Duodenal mucosa (tissue), 2 donors: ENCODE results near the gene PPARG.

Experiments used
- H3K27ac ChIP-seq: one replicate; pipeline ENCODE4 v1.7.0; 2013; ENCODE audit warnings: low read depth, low read length
- H3K27me3 ChIP-seq, 2 donors: one replicate each; pipeline ENCODE4 v1.7.0; 2013; ENCODE audit warnings: low read length in 2 of 2, control low read depth in 1 of 2; ENCODE audit not compliant: insufficient read depth in 2 of 2, control insufficient read depth in 1 of 2
- H3K36me3 ChIP-seq, 2 donors: one replicate each; pipeline ENCODE4 v1.7.0; 2013; ENCODE audit warnings: low read length in 2 of 2, control low read depth in 1 of 2; ENCODE audit not compliant: insufficient read depth in 2 of 2, control insufficient read depth in 1 of 2
- H3K4me1 ChIP-seq, 2 donors: one replicate each; pipeline ENCODE4 v1.7.0; 2013; ENCODE audit warnings: low read length in 2 of 2, control low read depth in 1 of 2; ENCODE audit not compliant: insufficient read depth in 2 of 2, control insufficient read depth in 1 of 2
- H3K4me3 ChIP-seq, 2 donors: one replicate each; pipeline ENCODE4 v1.7.0; 2013; ENCODE audit warnings: low read length in 2 of 2, low read depth in 1 of 2
- H3K9ac ChIP-seq, 2 donors: one replicate each; pipeline ENCODE4 v1.7.0; 2013; ENCODE audit warnings: low read length in 2 of 2, low read depth in 1 of 2
- H3K9me3 ChIP-seq, 2 donors: one replicate each; pipeline ENCODE4 v1.7.0; 2013; ENCODE audit warnings: low read length in 2 of 2, control low read depth in 1 of 2; ENCODE audit not compliant: control insufficient read depth in 1 of 2

The PPARG gene

GRCh38 chr3:12288182-12289129, at the start of gene PPARG:
Gene PPARG, plus strand, starts transcription at chr3:12289070. Its CDS starts 90,642 bp downstream, at chr3:12379712.
- no peaks in the 10 kb centered on the region for H3K9me3 ChIP-seq
- H3K36me3 ChIP-seq, result no peaks in the 10 kb centered on the region
- H3K27me3 ChIP-seq, result peaks cover 5 to 8% of the 10 kb centered on the region in 2 donors
- peak within 1 kb of the TSS; percentile 87 for H3K9ac ChIP-seq
- H3K27ac ChIP-seq, result peak within 1 kb of the TSS; percentile 91
- H3K4me1 ChIP-seq, result peaks cover 8 to 14% of the 10 kb centered on the region in 2 donors
- peak within 1 kb of the TSS; percentile 86 to 87 for H3K4me3 ChIP-seq

- Histone ChIP-seq H3K4me3 (no peak overlapping the region), H3K9me3 (no peaks in the 10 kb centered on the region), H3K27ac (no peak overlapping the region), H3K9ac (no peak overlapping the region), H3K27me3 (no peaks in the 10 kb centered on the region), H3K4me1 (peaks cover 8 to 13% of the 10 kb centered on the region in 2 donors), H3K36me3 (no peaks in the 10 kb centered on the region)
These were observed 49.6 kb upstream of the PPARG start for GRCh38 chr3:12239301-12239700.

GRCh38 chr3:12242772-12243171, 46.1 kb upstream of the PPARG start:
- Histone ChIP-seq H3K27me3 (no peaks in the 10 kb centered on the region), H3K4me1 (no peaks in the 10 kb centered on the region), H3K27ac (no peak overlapping the region), H3K9me3 (no peaks in the 10 kb centered on the region), H3K36me3 (no peaks in the 10 kb centered on the region), H3K9ac (no peak overlapping the region), H3K4me3 (no peak overlapping the region)

- Histone ChIP-seq H3K4me1 (no peaks in the 10 kb centered on the region), H3K9ac (no peak overlapping the region), H3K9me3 (peaks cover 0 to 5% of the 10 kb centered on the region in 2 donors)
These were observed 42.2 kb upstream of the PPARG start for GRCh38 chr3:12246497-12247163.

GRCh38 chr3:12247411-12247810, 41.5 kb upstream of the PPARG start:
- H3K27me3 ChIP-seq, result no peaks in the 10 kb centered on the region
- H3K27ac ChIP-seq, result no peak overlapping the region
- H3K4me1 ChIP-seq, result no peaks in the 10 kb centered on the region
- H3K4me3 ChIP-seq, result no peak overlapping the region
- no peak overlapping the region for H3K9ac ChIP-seq
- H3K9me3 ChIP-seq, result peaks cover 0 to 5% of the 10 kb centered on the region in 2 donors
- no peaks in the 10 kb centered on the region for H3K36me3 ChIP-seq

More at GRCh38 chr3:12246497-12247163, 42.2 kb upstream of the PPARG start:
- no peak overlapping the region for H3K4me3 ChIP-seq
- H3K36me3 ChIP-seq, result no peaks in the 10 kb centered on the region
- H3K27me3 ChIP-seq, result no peaks in the 10 kb centered on the region
- H3K27ac ChIP-seq, result no peak overlapping the region

GRCh38 chr3:12249519-12249918, 39.4 kb upstream of the PPARG start:
- no peaks in the 10 kb centered on the region for H3K36me3 ChIP-seq
- no peak overlapping the region for H3K9ac ChIP-seq

GRCh38 chr3:12252889-12253288, 36.0 kb upstream of the PPARG start:
- Histone ChIP-seq H3K9me3 (peaks cover 0 to 5% of the 10 kb centered on the region in 2 donors), H3K27ac (no peak overlapping the region), H3K4me3 (no peak overlapping the region), H3K4me1 (peaks cover 2 to 3% of the 10 kb centered on the region in 2 donors), H3K36me3 (no peaks in the 10 kb centered on the region), H3K9ac (no peak overlapping the region), H3K27me3 (no peaks in the 10 kb centered on the region)

More at GRCh38 chr3:12249519-12249918, 39.4 kb upstream of the PPARG start:
- Histone ChIP-seq H3K27me3 (no peaks in the 10 kb centered on the region), H3K4me1 (peaks cover 1 to 2% of the 10 kb centered on the region in 2 donors), H3K27ac (no peak overlapping the region), H3K4me3 (no peak overlapping the region), H3K9me3 (peaks cover 0 to 5% of the 10 kb centered on the region in 2 donors)

GRCh38 chr3:12253516-12254343, 35.1 kb upstream of the PPARG start:
- Histone ChIP-seq H3K27ac (no peak overlapping the region), H3K36me3 (no peaks in the 10 kb centered on the region), H3K4me1 (peaks cover 2 to 3% of the 10 kb centered on the region in 2 donors), H3K9me3 (peaks cover 0 to 5% of the 10 kb centered on the region in 2 donors), H3K27me3 (no peaks in the 10 kb centered on the region), H3K4me3 (no peak overlapping the region), H3K9ac (no peak overlapping the region)

- Histone ChIP-seq H3K4me3 (no peak overlapping the region), H3K27me3 (no peaks in the 10 kb centered on the region), H3K4me1 (peaks cover 2 to 3% of the 10 kb centered on the region in 2 donors), H3K27ac (no peak overlapping the region), H3K9ac (no peak overlapping the region), H3K9me3 (no peaks in the 10 kb centered on the region), H3K36me3 (no peaks in the 10 kb centered on the region)
These were observed 33.5 kb upstream of the PPARG start for GRCh38 chr3:12255393-12255792.
